OCI-M1 (cell line): ENCODE results near the gene PARD3.
"Not testable (repeated sequence)": the region's sequence is repeated elsewhere in the genome, so short reads cannot be mapped to it uniquely, and the experiment has no call there.

Experiments
- DNase-seq: peaks from one replicate; lab custom pipeline; 2025; lab: John Stamatoyannopoulos, UW

PARD3 gene

DNA sequence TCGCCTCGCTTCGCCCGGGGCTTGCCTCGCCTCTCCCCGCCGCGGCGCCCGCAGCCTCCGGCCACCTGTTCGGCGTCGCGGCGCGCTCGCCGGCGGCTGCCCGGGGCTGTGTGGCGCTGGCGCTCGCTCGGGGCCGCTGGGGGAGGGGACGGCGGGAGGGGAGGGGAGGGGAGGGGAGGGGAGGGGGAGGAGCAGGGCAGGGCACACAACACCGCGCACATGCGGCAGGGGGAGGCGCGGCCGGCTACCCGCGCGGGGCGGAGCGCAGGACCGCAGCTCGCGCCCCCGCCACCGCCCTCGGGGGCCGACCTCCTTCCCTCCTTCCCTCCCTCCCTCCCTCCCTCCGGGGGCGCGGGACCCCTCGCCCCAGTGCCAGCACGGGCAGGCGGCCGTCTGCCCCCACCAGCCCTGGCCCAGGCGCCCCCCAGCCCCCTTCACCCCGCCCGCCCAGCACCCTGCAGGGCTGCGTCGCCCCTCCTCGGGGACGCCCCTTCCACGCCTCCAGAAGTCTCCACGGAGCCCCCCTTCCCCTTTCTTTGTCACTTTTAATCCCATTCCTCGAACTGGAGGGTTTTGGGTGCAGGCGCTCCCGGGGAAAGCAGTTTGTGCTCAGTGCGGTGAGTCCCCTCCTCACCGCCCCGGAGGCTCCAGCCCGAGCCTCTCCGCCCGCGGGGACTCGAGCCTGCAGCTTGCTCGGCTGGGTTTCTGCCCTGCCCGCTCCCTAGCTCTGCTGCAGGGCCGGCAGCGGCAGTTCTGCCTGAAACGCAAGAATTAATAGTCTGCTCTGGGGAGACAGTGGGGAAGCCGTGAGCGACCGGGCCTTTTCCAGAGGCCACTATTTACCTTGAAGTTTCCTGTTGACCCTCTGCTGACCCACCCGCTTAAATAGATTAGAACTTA is at the start of gene PARD3:
Gene PARD3, minus strand, starts transcription at position 112 of the 900 bp plus-strand sequence. CDS start 301 bp downstream, outside the sequence.
- peak; percentile 19 for DNase-seq

DNA sequence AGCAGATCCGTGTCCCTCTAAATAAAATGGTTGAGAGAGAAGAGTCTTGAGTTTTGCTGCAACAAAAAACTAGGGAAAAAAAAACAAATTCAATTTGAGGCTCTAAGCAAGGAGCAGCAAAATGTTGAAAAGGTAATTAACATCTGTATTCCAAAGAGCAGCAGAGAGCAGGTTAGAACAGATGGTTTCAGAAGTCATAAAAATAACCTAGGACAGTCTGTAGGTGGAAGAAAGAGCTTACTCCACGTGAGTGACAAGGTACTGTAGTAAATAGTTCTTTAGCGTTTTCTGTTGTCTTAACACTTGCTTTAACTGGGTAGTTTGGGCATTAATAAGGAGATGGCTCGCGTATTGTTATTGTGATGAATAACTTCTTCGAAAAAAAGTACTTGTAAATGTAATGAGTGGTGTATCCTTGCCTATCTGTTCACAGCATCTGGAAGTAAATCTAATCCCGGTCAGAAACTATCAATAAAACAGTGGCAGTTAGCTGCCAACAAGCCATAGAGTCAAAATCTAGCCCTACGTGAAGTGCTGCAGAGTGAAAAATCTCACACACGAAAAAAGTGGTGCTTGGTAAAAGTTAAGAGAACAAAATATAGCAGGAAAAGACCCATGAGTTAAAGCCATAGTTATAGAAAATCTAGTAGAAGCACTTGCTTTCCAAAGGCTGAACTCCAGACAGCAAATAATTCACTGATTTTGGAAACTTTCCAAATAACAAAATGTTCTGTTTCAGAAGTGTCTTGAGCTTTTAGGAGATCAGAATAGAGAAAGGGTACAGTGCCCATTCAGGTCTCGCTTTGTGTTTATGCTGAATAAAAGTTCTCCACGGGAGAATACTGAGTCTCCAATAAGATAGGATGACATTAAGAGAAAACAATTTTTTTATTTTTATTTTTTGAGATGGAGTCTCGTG is 49.3 kb upstream of the PARD3 start:
- DNase-seq = no peak

DNA sequence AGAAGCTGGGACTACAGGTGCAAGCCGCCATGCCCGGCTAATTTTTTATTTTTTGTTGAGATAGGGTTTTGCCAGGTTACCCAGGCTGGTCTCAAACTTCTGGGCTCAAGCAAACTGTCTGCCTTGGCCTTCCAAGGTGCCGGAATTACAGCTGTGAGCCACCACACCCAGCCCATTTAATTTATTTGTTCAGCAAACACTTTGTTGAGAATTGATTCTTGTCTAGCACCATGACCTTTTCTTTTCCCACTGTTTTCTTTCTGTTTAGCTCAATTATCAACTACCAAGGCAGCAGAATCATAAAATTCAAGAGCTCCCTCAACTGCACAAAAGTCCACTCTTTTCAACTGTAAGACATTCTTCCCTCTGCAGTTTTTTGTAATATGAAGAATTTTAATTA is 47.8 kb upstream of the PARD3 start:
- no peak for DNase-seq

DNA sequence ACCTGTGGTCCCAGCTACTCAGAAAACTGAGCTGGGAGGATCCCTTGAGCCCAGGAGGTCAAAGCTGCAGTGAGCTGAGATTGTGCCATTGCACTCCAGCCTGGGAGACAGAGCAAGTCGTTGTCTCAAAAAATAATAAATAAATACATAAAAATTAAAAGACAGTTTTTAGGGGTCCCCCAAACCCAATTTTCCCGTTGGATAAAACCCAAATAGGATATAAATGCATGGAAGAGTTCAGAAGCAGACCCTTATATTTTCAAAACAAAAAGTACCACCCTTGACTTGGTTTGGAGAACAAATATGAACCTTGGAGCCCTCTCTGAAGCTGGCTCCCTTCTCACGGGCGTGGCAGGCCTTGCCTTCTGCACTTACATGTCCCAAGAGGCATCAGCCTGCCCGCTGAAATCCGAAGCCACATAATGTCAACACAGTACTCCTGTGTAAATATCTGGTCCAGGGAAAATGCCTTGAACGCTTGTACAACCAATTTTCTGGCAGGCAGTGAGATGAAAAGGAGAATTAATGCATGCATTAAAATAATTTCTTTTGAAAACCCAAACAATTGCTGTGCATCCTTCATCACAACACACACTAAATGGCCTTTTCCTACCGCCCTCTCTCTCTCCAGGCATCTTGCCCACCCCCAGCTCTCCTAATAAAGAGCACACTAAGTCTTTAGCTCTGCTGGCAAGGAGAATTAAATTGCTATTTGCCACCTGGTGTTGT is 46.4 kb upstream of the PARD3 start:
- no peak for DNase-seq

DNA sequence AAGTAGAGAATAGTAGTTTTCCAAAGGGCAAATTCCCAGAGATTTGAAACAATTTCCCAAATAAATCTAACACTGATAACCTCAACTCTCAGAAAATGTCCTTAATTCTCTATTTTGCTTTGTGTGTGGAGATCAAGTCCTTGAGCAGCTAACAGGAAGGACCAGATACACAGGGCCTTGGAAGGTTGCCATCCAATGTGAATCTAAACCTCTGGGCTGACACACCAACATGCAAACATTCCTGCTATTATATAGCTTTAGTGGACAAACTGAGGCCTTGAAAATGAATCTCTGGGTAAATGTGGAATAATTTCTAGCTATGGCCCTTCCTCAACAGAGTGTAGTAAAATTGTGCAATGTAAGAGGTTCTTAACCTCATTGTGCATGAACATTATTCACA is 44.1 kb upstream of the PARD3 start:
- DNase-seq = no peak

DNA sequence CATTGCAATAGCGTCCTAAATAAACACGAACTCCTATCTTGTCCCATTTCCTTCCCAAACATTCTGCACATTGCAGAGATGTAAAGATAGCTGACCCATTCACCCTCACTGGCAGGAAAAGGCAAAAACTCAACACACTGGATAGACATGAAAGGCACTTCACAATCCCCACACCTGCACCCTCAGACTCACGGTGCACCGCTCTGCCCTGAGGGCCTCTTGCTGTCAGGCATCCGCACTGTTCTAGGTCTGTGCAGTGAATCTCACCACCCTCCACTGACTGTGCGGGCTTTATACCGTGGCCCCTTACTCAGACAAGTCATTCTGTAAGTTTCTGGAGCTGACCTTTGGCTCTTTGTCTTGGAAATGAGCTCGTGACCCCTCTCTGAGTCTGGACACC is 42.9 kb upstream of the PARD3 start:
- DNase-seq = no peak

DNA sequence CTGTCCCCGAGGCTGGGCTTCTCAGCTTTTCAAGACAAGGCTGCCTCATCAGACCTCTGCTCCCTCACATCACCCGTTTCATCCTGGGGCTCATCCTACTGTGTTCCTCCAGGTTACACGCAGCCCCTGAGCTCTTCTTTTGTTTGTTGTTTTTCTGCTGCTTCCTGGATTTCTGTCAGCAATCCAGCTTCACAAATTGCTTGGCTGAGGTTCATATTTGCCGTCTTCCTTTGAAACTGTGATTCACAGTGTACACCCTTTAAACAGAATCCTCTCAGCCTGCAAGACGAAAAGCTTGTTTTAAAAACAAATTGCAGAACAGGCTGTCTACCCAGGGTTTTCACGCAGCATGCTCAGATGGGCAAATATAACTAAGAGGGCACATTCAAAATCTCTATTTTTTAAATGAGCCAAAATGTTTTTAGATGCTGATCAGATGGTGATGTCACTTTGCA is 39.1 kb upstream of the PARD3 start:
- no peak for DNase-seq

DNA sequence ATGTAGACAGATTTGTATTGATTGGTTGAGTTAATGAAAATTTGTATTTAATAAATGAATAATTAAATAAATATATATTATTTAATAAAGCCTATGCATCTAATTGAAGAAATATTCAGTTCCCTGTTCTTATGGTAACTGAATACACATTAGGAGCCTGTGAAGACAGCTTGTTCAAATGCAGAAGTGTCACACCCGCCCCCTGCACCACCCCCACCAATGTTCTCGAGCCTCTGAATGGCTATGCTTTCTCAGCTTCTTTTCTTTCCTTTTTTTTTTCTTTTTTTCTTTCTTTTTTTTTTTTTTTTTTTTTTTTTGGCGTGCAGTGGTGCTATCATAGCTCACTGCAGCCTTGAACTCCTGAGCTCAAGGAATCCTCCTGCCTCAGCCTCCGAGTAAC is 38.3 kb upstream of the PARD3 start:
- DNase-seq = no peak

DNA sequence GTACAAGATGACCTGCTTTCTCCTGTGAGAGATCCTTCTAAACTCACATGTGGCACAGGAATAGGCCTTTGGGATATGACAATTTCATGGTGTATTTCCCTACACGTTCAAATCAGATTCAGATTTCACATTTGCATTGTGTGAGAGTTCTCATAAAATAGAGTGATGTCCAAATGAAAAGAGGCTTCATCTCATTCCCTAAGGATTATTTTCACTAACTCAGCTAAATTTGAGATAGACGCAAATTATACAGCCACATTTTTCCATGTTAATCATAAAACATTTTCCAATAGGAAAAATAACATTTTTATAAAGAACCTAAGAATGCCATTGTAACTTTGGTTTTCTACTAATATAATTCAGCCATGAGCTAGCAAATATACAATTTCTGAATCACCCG is 35.5 kb upstream of the PARD3 start:
- DNase-seq = no peak

DNA sequence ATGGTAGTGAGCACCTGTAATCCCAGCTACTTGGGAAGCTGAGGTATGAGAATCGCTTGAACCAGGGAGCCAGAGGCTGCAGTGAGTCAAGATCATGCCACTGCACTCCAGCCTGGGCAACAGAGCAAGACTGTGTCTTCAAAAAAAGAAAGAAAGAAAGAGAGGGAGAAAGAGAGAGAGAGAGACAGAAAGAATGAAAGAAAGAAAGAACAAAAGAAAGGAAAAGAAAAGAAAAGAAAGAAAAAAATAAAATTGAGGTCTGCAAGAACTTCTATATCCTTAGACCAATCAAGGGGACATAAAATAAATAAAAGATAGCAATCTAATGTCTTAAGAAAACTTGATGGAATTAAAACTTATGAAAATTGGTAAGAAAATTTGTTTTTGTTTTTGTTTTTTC is 34.9 kb upstream of the PARD3 start:
- DNase-seq = no peak

DNA sequence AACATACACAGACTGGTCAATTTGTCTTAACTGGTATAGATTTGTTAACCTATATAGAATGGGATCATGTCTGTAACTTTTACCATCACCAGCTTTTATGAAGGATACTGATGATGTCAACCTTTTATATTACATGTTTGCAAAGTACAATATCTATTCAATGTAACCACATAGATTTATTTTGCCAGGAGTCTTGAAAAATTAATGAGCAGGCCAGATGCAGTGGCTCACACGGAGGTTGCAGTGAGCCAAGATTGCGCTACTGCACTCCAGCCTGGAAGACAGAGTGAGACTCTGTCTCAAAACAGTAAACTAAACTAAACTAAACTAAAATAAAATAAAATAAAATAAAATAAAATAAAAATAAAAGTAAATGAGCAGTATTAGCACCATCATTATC is 30.0 kb upstream of the PARD3 start:
- no peak for DNase-seq

DNA sequence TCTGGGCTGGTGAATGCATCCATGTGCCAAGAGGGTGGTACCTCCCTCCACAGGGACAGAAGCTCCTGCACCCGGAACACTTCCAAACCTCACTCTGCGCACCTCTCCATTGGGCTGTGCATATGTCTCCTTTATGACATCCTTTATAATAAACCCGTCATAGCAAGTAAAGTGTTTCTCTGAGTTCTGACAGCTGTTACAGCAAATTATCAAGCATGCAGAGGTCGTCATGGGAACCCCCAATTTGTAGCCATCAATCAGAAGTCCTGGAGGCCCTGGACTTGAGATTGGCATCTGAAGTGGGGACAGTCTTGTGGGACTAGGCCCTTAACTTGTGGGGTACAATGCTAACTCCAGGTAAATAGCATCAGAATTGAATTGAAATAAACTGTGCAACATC is 29.4 kb upstream of the PARD3 start:
- DNase-seq = no peak

DNA sequence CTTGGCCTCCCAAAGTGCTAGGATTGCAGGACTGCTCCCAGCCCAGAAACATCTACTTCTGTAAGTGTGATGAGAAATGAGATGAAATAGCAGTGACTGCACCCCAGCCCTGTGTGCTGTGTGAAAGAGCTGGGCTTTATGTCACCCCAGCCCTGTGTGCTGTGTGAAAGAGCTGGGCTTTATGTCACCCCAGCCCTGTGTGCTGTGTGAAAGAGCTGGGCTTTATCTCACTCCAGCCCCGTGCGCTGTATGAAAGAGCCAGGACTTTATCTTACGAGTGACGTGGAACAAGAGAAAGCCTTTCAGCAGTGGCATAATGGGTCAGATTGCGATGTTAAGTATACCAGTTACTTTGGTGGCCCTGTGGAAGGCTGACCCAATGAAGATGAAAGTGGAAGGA is 28.4 kb upstream of the PARD3 start:
- not testable (repeated sequence) for DNase-seq

DNA sequence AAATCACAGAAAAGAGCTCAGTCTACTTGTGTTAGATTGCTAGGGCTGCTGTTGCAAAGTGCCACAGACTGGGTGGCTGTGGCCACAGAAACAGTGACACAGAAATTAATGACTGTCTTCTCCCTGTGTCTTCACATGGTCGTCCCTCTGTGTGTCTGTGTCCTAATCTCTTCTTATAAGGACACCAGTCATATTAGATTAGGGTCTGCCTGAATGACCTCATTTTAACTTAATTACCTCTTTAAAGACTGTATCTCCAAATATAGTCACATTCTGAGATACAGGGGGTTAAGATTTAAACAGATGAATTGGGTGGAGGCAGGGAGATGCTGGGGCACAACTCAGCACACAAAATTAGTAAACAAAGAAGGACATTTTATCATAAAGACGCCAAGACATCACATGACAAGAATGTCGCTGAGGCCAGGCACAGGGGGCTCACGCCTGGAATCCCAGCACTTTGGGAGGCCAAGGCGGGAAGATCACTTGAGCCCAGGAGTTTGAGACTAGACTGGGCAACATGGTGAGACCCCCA is 23.3 kb upstream of the PARD3 start:
- DNase-seq = no peak

DNA sequence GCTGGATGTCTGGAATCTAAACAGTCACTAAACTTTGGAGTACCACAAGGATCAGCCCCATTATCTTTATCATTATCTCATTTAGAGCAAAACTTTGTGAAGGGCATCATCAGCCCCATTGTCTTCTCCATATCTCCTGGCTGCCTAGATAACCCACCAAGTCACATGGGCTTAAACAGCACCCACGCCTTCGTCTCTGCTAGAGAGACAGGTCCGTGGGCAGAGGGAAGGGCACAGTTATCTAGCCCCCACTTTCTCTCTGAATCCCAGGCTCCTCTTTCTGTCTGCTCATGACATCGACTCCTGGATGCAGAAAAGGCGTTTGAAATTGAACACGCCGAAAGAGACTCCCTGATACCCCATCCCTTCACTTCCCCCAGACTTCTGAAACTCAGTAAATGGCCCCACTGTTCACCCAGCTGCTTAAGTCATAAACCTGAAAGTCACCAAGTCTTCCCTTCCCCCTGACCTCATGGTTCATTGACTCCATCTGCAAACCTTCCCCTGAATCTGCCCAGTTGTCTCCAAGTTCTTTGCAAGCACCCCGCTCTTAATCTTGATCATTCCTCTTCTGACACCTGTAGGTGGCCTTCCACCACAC is 20.9 kb upstream of the PARD3 start:
- no peak for DNase-seq

DNA sequence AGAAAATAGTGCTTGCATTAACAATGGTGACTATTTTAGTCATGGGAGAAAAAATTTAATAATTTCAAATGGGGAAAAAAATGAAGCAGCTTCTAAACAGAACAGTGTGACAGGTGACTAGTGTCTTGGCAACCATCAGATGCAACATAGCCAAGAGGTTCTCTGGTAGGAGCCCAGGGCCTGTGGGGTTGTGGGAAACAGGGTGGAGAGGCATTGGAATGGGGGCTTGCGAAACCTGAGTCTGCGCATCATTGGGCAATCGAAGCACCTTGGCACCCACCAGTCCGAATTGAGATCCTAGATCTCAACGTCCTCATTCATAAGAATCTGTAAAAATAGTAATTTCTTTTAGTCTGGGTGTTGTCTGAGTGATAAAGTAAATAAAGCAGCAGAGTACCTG is 19.2 kb upstream of the PARD3 start:
- DNase-seq = no peak

DNA sequence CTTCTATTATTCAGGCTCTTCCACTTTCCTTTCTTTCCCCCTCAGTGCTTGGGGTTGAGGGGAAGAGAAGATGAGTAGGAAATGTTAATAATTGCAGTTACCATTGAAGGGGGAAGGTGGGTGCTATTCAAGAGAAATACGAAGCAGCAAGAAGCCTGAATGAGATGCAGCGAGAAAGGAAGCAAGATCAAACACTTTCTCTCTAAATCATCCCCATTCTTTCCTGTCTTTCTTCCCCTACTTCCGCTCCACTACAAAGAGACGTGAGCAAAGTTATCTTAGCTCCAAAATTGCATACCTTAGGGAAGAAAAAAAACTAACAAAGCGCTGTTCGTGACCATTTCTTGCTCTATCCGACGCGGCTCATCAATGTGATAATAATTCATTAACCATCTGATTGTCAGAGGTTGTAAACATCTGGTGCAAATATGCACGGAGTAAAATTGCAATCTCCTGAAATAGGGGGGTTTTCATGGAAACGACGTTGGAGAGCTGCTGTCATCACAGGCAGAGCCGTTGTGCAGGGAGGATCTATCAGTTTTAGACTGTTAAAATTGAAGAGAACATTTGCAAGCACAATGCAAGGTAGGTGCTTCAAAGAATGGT is 15.2 kb upstream of the PARD3 start:
- DNase-seq = no peak

DNA sequence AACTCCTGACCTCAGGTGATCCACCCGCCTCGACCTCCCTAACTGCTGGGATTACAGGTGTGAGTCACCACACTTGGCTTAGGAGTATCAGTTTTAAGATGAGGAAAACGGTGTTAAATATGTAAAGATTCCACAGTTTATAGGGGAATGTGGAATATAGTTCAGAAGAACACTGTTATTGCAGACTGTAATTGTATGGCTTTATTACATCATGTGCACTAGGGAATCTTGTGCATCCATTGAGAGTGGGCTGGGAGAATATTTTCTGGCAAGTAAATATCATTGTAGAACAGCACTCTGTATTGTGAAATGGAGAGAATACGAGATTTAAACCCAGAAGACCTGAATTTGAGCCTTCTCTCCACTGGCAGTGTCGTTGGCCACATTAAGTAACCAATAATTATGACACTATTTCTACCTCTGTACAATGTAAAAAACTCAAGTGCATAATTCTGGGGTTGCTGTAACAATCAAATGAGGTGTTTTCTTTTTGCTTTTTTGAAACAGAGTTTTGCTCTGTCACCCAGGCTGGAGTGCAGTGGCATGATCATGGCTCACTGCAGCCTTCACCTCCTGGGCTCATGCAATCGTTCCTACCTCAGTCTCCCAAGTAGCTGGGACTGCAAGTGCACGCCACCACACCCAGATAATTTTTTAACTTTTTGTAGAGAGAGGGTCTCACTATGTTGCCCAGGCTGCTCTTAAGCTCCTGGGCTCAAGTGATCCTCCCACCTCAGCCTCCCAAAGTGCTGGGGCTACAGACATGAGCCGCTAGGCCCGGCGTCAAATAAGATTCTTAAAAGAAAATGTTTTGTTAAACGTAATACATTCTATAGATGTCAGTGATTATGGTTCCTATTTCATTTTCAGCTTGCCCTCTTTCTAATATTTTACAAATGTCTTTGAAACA is 12.0 kb upstream of the PARD3 start:
- DNase-seq = no peak

DNA sequence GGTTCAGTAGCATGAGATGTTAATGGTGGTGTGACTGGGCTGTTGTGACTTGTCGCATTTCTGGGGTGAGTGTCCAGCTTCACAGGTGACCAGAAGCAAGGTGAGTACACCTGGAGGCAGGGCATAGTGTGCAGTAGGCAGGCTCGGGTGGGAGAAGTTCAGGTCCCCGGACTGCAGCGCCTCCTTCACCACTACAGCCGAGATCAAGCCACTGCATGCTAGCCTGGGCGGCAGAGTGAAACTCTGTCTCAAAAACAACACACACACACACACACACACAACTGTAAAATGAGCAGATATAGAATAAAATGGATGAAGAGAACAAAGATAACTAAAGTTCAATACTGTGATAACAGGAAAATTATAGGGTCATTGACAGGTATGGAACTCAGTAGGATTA is 11.1 kb upstream of the PARD3 start:
- no peak for DNase-seq

DNA sequence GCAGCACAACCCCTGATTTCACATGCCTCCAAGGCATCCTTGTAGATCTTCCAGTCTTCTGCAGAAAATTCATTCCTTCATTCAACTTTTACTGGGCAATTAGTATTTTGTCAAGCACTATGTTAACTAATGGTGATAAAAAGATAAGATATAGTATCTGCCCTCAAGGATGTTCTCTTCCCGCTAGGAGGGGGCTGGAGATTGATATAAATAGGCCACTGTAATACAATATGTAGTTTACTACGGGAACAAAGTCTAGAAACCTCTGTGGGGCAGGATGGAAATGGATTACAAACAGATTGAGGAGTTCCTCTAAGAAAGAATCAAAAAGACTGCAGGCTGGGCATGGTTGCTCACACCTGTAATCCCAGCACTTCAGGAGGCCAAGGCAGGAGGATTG is 10.3 kb upstream of the PARD3 start:
- DNase-seq = no peak
